Adrenal gland (tissue), 5 donors: ENCODE data around the gene ASB13.

Source experiments
- POLR2A ChIP-seq, 2 donors: fragments of 450-650 bp; IDR thresholded peaks; one replicate each; pipeline ENCODE4 v1.6.1; 2017; ENCODE audit warnings: antibody characterized with exemption in 2 of 2, mild to moderate bottlenecking in 2 of 2, moderate library complexity in 1 of 2
- TF ChIP-seq, protein P1 (sequence below), 6 experiments: fragments of 450-650 bp in 4 of 6; fragments of 200-600 bp in 2 of 6; sonication (generic) in 1 of 6; IDR thresholded peaks; 1 replicate in 5 of 6; 2 replicates in 1 of 6; pipeline versions ENCODE4 v1.5.1 to v1.8.0; 2016 to 2021; ENCODE audit warnings: antibody characterized with exemption in 6 of 6, mild to moderate bottlenecking in 2 of 6, moderate library complexity in 1 of 6
- donor health status: DM: no; HTN: no; CAD: no.

DNA sequence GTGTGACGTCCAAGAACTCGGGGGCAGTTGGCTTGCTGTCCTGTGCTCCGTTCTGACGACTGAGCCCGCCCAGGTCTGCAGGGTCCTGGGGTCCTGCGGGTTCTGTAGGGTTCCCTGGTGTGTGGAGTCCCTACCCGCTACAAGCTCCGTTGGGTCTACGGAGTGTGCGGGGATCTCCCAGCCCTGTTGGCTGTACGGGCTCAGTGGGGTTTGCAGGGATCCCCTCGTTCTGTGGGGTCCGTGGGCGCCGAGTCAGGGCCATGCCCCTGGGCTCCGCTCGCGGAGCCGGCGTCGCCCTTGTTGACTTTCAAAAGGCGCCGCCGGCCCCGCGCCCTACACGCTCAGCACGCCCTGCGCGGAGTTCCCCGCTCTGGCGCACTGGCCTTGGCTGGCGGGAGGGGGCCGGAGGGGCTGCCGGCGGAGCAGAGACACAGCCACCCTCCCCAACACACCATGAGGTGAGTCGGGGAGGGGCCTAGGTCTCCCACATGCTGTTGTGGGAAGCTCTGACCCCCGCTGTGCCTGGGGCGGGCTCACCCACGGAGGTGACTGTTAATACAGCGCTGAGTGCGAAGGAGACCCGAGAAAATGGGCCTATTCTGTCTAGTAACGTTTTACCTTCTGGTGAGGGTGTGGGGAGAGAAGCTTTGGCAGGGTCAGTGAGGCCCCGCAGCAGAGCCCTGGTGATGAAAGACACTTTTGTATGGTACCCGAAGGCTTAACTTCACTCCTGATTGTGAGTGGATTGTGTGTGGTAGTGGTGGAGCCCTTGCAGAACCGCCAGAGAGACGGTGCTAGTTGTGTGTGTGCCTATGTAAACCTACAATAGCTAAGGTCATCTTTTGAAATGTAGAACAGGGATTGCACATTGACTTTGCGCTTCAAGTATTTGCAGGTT lies 26.3 kb upstream of the ASB13 start:
- TF ChIP-seq, protein P1, sequence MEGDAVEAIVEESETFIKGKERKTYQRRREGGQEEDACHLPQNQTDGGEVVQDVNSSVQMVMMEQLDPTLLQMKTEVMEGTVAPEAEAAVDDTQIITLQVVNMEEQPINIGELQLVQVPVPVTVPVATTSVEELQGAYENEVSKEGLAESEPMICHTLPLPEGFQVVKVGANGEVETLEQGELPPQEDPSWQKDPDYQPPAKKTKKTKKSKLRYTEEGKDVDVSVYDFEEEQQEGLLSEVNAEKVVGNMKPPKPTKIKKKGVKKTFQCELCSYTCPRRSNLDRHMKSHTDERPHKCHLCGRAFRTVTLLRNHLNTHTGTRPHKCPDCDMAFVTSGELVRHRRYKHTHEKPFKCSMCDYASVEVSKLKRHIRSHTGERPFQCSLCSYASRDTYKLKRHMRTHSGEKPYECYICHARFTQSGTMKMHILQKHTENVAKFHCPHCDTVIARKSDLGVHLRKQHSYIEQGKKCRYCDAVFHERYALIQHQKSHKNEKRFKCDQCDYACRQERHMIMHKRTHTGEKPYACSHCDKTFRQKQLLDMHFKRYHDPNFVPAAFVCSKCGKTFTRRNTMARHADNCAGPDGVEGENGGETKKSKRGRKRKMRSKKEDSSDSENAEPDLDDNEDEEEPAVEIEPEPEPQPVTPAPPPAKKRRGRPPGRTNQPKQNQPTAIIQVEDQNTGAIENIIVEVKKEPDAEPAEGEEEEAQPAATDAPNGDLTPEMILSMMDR (IDR thresholded peaks at IDR 0.05) = no peak
- no peak for TF ChIP-seq POLR2A (IDR thresholded peaks at IDR 0.05)
